Activated CD8-positive, alpha-beta memory T cell treated with anti-CD3 and anti-CD28 coated beads for 48 hours (primary cell): ENCODE results near the gene ZNF701.
"Not testable (repeated sequence)": the region's sequence is repeated elsewhere in the genome, so short reads cannot be mapped to it uniquely, and the experiment has no call there.

Experiments used
- DNase-seq, 3 experiments: peaks; one replicate each; pipeline ENCODE4 v3.0.0-alpha.2; 2020; ENCODE audit warnings: low read depth in 2 of 3, low spot score in 2 of 3

ZNF701 gene

GRCh38 chr19:52566121-52566520 lies 4.0 kb upstream of the ZNF701 start:
- DNase-seq, result no peak

GRCh38 chr19:52566588-52566987 lies 3.5 kb upstream of the ZNF701 start:
- DNase-seq, result no peak

GRCh38 chr19:52567921-52568320 lies 2.2 kb upstream of the ZNF701 start:
- no peak for DNase-seq

- not testable (repeated sequence) for DNase-seq
These were observed 468 bp upstream of the ZNF701 start for GRCh38 chr19:52569638-52569999.

GRCh38 chr19:52584736-52585440 lies 14.8 kb downstream of the ZNF701 start:
- DNase-seq, result no peak

- no peak for DNase-seq
These were observed 15.5 kb downstream of the ZNF701 start for GRCh38 chr19:52585604-52586003.

GRCh38 chr19:52590728-52591127 lies 20.6 kb downstream of the ZNF701 start:
- DNase-seq, result no peak

GRCh38 chr19:52592301-52592700 lies 22.2 kb downstream of the ZNF701 start:
- no peak for DNase-seq

- not testable (repeated sequence) for DNase-seq
These were observed 23.4 kb downstream of the ZNF701 start for GRCh38 chr19:52593441-52593840.

- DNase-seq, result no peak
These were observed 29.2 kb downstream of the ZNF701 start for GRCh38 chr19:52599241-52599640.

- no peak for DNase-seq
These were observed 30.5 kb downstream of the ZNF701 start for GRCh38 chr19:52600639-52601024.

GRCh38 chr19:52601025-52601973 lies 31.2 kb downstream of the ZNF701 start:
- peak; percentile 72 to 75 (median 73) for DNase-seq

- not testable (repeated sequence) for DNase-seq
These were observed 31.9 kb downstream of the ZNF701 start for GRCh38 chr19:52601974-52602366.

GRCh38 chr19:52602941-52603340 lies 32.9 kb downstream of the ZNF701 start:
- DNase-seq, result no peak

- no peak for DNase-seq
These were observed 33.6 kb downstream of the ZNF701 start for GRCh38 chr19:52603558-52604207.

- no peak for DNase-seq
These were observed 43.3 kb downstream of the ZNF701 start for GRCh38 chr19:52613299-52613906.

- no peak for DNase-seq
These were observed 51.3 kb downstream of the ZNF701 start for GRCh38 chr19:52621376-52621775.

- no peak for DNase-seq
These were observed 52.2 kb downstream of the ZNF701 start for GRCh38 chr19:52622261-52622660.

GRCh38 chr19:52626915-52627314 lies 56.8 kb downstream of the ZNF701 start:
- no peak for DNase-seq

- DNase-seq, result not testable (repeated sequence)
These were observed 57.4 kb downstream of the ZNF701 start for GRCh38 chr19:52627441-52627840.
